Lower leg skin (tissue), 4 donors: ENCODE results near the gene ACSM4. TPM values are rescaled to one million over a fixed set of nuclear protein-coding genes. Genes with fewer than 3 reads are reported as not detected.
"Not testable (repeated sequence)": the region's sequence is repeated elsewhere in the genome, so short reads cannot be mapped to it uniquely, and the experiment has no call there.

ENCODE experiments used
- DNase-seq, 2 donors: peaks; one replicate each; pipeline ENCODE4 v3.0.0-alpha.2; 2019; ENCODE audit warnings: low spot score in 2 of 2
- H3K4me3 ChIP-seq: fragments of 200-600 bp; sonication (generic); 2 replicates; pipeline ENCODE4 v1.5.1; 2017; ENCODE audit warnings: mild to moderate bottlenecking, low read depth; ENCODE audit not compliant: poor library complexity, severe bottlenecking
- POLR2A ChIP-seq, 2 donors: fragments of 450-650 bp; IDR thresholded peaks; one replicate each; pipeline ENCODE4 v1.6.1; 2016 to 2017; ENCODE audit warnings: antibody characterized with exemption in 2 of 2, mild to moderate bottlenecking in 1 of 2, moderate library complexity in 1 of 2
- WGBS, 2 donors: methylation state at CpG; one replicate each; pipeline ENCODE4 v1.1.5; 2018; 5-methylcytosine and 5-hydroxymethylcytosine counted together
- intact Hi-C: fragments of 100-400 bp; cut with DNase I; formaldehyde crosslinking; loops from one replicate; pipeline ENCODE4 v1.15.0; 2023; ENCODE audit warnings: low total_unique reads
- total RNA-seq, 4 donors: library from RNA; depleted of rRNA; stranded (reverse); fragments of >200 nt; gene quantifications; one replicate each; pipeline ENCODE4 v1.1.0, GENCODE V29; 2016
- TF ChIP-seq, protein P1 (sequence below), 3 donors: fragments of 450-650 bp; IDR thresholded peaks; one replicate each; pipeline ENCODE4 v1.5.1; 2016; ENCODE audit warnings: antibody characterized with exemption in 3 of 3, mild to moderate bottlenecking in 3 of 3, moderate library complexity in 2 of 3

ACSM4 gene
- total RNA-seq, 4 donors from 2014 or later = 0.10 TPM; not detected in 3

DNA sequence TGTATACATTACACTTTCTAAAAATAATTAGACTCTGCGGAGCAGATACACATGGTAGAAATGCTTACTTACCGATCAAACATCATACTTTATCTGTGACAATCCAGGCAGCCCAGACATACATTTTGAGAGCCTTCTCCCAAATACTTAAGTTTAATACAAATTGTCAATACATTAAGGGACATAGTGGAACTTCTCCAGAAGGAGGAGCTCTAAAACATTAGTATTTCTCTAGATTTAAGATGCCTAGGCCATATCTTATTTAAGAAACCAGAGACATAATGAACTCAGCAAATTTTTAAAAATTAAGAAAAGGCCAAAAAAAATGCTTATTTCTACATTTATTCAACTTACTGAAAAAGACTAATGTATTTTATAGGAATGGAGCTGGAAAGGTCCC is 16.1 kb downstream of the ACSM4 start:
- TF ChIP-seq POLR2A (IDR thresholded peaks at IDR 0.05) = no peak
- TF ChIP-seq, protein P1, sequence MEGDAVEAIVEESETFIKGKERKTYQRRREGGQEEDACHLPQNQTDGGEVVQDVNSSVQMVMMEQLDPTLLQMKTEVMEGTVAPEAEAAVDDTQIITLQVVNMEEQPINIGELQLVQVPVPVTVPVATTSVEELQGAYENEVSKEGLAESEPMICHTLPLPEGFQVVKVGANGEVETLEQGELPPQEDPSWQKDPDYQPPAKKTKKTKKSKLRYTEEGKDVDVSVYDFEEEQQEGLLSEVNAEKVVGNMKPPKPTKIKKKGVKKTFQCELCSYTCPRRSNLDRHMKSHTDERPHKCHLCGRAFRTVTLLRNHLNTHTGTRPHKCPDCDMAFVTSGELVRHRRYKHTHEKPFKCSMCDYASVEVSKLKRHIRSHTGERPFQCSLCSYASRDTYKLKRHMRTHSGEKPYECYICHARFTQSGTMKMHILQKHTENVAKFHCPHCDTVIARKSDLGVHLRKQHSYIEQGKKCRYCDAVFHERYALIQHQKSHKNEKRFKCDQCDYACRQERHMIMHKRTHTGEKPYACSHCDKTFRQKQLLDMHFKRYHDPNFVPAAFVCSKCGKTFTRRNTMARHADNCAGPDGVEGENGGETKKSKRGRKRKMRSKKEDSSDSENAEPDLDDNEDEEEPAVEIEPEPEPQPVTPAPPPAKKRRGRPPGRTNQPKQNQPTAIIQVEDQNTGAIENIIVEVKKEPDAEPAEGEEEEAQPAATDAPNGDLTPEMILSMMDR (IDR thresholded peaks at IDR 0.05) = no peak
- WGBS, 2 donors = 87 to 92% methylated on average over 2 of the region's 2 CpGs
- no peak overlapping the region for H3K4me3 ChIP-seq
- no peak for DNase-seq
- intact Hi-C loops = no loop called here

DNA sequence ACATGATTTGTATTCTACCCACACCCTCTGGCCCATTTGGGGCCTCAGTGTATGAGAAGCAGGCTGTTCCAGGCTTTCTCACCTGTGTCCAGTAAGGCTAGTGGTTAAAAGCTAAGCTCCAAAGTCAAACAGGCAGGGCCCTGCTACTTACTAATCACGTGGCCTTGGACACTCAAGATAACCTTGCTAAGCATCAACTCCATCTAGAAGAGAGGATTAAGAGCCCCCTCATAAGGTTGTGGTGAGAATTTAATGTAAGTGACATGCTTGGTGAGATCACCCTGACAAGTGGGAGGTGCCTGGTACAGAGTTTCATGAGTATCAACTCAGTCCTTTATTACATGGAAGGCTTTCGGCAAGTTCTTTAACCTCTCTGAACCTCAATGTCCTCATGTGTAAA is 17.8 kb downstream of the ACSM4 start:
- intact Hi-C loops = no loop called here
- WGBS, 2 donors = 69 to 70% methylated on average over 2 of the region's 2 CpGs
- DNase-seq = no peak
- no peak for TF ChIP-seq POLR2A (IDR thresholded peaks at IDR 0.05)
- TF ChIP-seq, protein P1 (IDR thresholded peaks at IDR 0.05) = no peak
- H3K4me3 ChIP-seq = no peak overlapping the region

DNA sequence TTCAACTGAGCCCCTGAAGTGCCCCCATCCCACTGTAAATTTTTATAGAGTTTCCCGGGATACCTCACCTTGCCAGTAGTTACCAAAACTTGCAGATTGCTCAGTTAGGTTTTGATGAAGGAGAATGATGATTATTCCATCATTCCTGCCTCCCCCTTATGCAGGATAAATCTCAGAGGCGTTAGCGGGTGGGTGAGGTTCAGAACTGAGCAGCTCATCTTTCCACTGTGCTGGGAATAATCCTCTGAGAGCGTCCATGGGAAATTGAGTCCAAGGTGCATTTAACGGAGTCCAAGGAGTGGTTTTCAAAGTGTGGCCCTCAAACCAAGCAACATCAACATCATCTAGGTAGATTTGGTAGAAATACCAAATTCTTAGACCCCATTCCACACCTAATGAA is 18.7 kb downstream of the ACSM4 start:
- TF ChIP-seq POLR2A (IDR thresholded peaks at IDR 0.05) = no peak
- TF ChIP-seq, protein P1 (IDR thresholded peaks at IDR 0.05) = no peak
- intact Hi-C loops = no loop called here
- no peak overlapping the region for H3K4me3 ChIP-seq
- 88 to 93% methylated on average over 5 of the region's 5 CpGs for WGBS, 2 donors
- DNase-seq = no peak

DNA sequence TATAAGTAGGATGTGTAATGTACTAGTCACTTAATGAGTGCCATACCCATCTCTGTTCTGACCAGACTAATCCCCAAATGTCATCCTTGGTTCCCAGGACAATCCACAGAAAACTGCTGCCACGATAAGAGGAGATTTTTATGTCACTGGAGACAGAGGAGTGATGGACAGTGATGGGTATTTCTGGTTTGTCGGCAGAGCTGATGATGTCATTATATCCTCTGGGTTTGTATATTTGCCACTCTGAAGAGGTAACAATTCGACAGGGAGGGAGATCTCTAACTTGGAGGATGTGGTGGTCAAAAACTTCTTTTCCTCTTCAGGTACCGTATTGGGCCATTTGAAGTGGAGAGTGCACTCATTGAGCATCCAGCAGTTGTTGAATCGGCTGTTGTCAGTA is 20.3 kb downstream of the ACSM4 start:
- no peak for DNase-seq
- no peak overlapping the region for H3K4me3 ChIP-seq
- no peak for TF ChIP-seq POLR2A (IDR thresholded peaks at IDR 0.05)
- TF ChIP-seq, protein P1 (IDR thresholded peaks at IDR 0.05) = no peak
- intact Hi-C loops = no loop called here
- 84% methylated on average over 5 of the region's 5 CpGs for WGBS, 2 donors

DNA sequence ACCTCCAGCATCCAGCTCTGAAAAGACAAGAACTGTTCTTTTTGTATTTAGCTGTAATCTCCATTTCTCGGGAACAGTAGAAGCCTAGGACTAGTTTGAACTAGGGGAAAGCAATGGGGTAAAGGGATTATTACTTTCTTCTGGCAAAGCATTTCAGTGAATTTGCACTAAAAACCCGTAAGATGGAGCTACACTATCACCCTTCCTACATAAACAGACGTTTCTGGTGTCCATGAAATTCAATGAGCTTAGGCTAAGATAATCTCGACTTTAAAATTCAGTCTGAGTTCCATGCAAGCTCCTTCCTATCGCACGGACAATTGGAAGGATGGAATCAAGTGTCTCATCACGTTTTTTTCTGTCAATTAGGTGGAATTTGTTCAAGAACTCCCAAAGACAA is 24.0 kb downstream of the ACSM4 start:
- 71% methylated on average over 7 of the region's 7 CpGs for WGBS, 2 donors
- DNase-seq = no peak
- TF ChIP-seq, protein P1 (IDR thresholded peaks at IDR 0.05) = no peak
- TF ChIP-seq POLR2A (IDR thresholded peaks at IDR 0.05) = no peak
- intact Hi-C loops = no loop called here
- no peak overlapping the region for H3K4me3 ChIP-seq

DNA sequence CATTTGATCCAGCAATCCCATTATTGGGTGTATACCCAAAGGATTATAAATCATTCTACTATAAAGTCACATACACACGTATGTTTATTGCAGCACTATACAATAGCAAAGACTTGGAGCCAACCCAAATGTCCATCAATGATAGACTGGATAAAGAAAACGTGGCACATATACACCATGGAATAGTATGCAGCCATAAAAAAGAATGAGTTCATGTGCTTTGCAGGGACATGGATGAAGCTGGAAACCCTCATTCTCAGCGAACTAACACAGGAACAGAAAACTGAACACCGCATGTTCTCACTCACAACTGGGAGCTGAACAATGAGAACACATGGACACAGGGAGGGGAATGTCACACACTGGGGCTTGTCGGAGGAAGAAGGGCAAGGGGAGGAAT is 33.9 kb downstream of the ACSM4 start:
- H3K4me3 ChIP-seq, DNase-seq, intact Hi-C loops: not testable (repeated sequence)
- 81 to 91% methylated on average over 5 of the region's 5 CpGs for WGBS, 2 donors
